SU-DHL-6 (cell line): ENCODE data around the gene MED26.

Source experiments
- H2AFZ ChIP-seq: fragments of 200-600 bp; sonication (generic); 2 replicates; pipeline ENCODE4 v1.6.1; 2014; ENCODE audit warnings: low read depth, mild to moderate bottlenecking, moderate library complexity, mixed read lengths, antibody characterized with exemption, low read length; ENCODE audit not compliant: severe bottlenecking
- H3F3A ChIP-seq: fragments of 200-600 bp; shearing (Covaris generic); 2 replicates; pipeline ENCODE4 v1.6.0; 2016; ENCODE audit warnings: antibody characterized with exemption, mild to moderate bottlenecking; ENCODE audit not compliant: insufficient read depth
- H3K27ac ChIP-seq: fragments of 200-600 bp; sonication (generic); 2 replicates; pipeline ENCODE4 v1.5.1; 2016; ENCODE audit warnings: low read depth, mild to moderate bottlenecking, low read length, moderate library complexity, mixed read lengths
- H3K27me3 ChIP-seq: fragments of 200-600 bp; sonication (generic), shearing (Covaris generic); 2 replicates; pipeline ENCODE4 v1.6.0; 2014; ENCODE audit warnings: mild to moderate bottlenecking, low read length
- H3K36me3 ChIP-seq: fragments of 200-600 bp; sonication (generic); 2 replicates; pipeline ENCODE4 v1.6.1; 2014; ENCODE audit warnings: mild to moderate bottlenecking, low read length, mixed read lengths
- H3K4me2 ChIP-seq: fragments of 300-600, 200-600 bp; shearing (Covaris generic), sonication (generic); 2 replicates; pipeline ENCODE4 v1.6.0; 2014; ENCODE audit warnings: low read length, low read depth, mild to moderate bottlenecking; ENCODE audit not compliant: poor library complexity, severe bottlenecking
- H3K4me3 ChIP-seq: fragments of 200-600 bp; sonication (generic); 2 replicates; pipeline ENCODE4 v1.5.1; 2014; ENCODE audit warnings: antibody characterized with exemption, low read length, mild to moderate bottlenecking, mixed read lengths; ENCODE audit not compliant: insufficient read depth, poor library complexity, severe bottlenecking
- H3K79me2 ChIP-seq: fragments of 200-600 bp; sonication (generic); 2 replicates; pipeline ENCODE4 v1.6.1; 2014; ENCODE audit warnings: mild to moderate bottlenecking, low read length, moderate library complexity; ENCODE audit not compliant: insufficient read depth
- H3K9ac ChIP-seq: fragments of 200-600 bp; sonication (generic); 2 replicates; pipeline ENCODE4 v1.7.0; 2014; ENCODE audit warnings: mild to moderate bottlenecking, low read length
- H3K9me2 ChIP-seq: fragments of 200-600 bp; sonication (generic); replicated peaks from 2 replicates; pipeline ENCODE4 v1.6.1; 2014; ENCODE audit warnings: low read length; ENCODE audit not compliant: insufficient read depth
- H3K9me3 ChIP-seq: fragments of 200-600 bp; sonication (generic); 2 replicates; pipeline ENCODE4 v1.6.1; 2014; ENCODE audit warnings: low read length, mixed read lengths; ENCODE audit not compliant: insufficient read depth
- H4K20me1 ChIP-seq: fragments of 200-600 bp; sonication (generic); 2 replicates; pipeline ENCODE4 v1.6.1; 2014; ENCODE audit warnings: low read depth, mild to moderate bottlenecking, antibody characterized with exemption, low read length, moderate library complexity, mixed read lengths
- EZH2phosphoT487 ChIP-seq: fragments of 200-600 bp; sonication (generic), shearing (Covaris generic); conservative IDR thresholded peaks from 2 replicates; pipeline ENCODE4 v1.6.1; 2018; ENCODE audit warnings: mild to moderate bottlenecking, antibody characterized with exemption, low read length, moderate library complexity, mixed read lengths
- TF ChIP-seq, protein P1 (sequence below): fragments of 200-600 bp; sonication (generic); IDR thresholded peaks from one replicate; pipeline ENCODE4 v1.5.1; 2017; ENCODE audit warnings: antibody characterized with exemption, mild to moderate bottlenecking, low read length, moderate library complexity; ENCODE audit not compliant: insufficient read depth, poor library complexity, severe bottlenecking

The MED26 gene

DNA sequence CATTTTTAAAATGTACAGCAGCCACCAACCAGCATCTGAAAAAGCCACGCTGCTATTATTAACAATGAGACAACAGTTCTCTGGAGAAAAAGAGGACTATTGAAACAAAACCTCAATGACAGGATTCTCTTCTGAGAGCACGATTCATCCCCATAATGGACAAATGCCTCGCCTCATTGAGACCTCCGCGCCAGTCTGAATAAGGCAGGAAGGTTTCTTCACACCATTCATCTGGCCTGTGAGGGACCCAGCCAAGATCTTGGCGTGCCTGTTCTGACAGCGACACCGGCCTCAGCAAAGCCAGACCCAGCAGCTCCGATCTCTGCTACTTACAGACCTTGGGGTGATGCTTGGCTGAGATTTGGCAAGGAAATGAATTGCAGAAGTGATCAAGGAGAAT lies 17.1 kb upstream of the MED26 start:
- no peak overlapping the region for H3K4me2 ChIP-seq
- H3K4me3 ChIP-seq, result no peak overlapping the region
- H3K27me3 ChIP-seq, result no peaks in the 10 kb centered on the region
- no peaks in the 10 kb centered on the region; the same call in 1 of the 2 replicates for H4K20me1 ChIP-seq
- no peak overlapping the region for H3K9ac ChIP-seq
- H3K9me2 ChIP-seq, result no peaks in the 10 kb centered on the region
- no peak overlapping the region for H2AFZ ChIP-seq
- no peaks in the 10 kb centered on the region for H3K9me3 ChIP-seq
- H3K79me2 ChIP-seq, result peaks cover 67% of the 10 kb centered on the region
- TF ChIP-seq EZH2phosphoT487, result no peak
- TF ChIP-seq, protein P1, sequence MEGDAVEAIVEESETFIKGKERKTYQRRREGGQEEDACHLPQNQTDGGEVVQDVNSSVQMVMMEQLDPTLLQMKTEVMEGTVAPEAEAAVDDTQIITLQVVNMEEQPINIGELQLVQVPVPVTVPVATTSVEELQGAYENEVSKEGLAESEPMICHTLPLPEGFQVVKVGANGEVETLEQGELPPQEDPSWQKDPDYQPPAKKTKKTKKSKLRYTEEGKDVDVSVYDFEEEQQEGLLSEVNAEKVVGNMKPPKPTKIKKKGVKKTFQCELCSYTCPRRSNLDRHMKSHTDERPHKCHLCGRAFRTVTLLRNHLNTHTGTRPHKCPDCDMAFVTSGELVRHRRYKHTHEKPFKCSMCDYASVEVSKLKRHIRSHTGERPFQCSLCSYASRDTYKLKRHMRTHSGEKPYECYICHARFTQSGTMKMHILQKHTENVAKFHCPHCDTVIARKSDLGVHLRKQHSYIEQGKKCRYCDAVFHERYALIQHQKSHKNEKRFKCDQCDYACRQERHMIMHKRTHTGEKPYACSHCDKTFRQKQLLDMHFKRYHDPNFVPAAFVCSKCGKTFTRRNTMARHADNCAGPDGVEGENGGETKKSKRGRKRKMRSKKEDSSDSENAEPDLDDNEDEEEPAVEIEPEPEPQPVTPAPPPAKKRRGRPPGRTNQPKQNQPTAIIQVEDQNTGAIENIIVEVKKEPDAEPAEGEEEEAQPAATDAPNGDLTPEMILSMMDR, result no peak
- 0 out of 2 replicates have a peak, but pooled peaks cover under 1% of the 10 kb centered on the region for H3F3A ChIP-seq
- H3K27ac ChIP-seq, result no peak overlapping the region
- H3K36me3 ChIP-seq, result peaks cover 21% of the 10 kb centered on the region; the same call in 1 of the 2 replicates

DNA sequence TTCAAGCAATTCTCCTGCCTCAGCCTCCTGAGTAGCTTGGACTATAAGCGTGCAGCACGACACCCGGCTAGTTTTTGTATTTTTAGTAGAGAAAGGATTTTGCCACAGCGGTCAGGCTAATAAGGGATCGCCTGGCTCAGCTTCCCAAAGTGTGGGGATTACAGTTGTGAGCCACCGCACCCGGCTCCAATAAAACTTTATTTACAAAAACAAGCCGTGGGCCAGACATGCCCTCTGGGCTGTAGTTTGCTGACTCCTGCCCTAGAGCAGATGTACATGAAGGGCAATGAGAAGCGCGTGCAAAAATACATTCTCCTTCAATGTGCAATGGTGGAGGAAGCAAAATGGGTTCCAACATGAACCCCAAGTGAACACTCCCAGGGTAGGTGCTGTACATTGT lies 13.7 kb upstream of the MED26 start:
- Histone ChIP-seq H3F3A (no peaks in the 10 kb centered on the region), H3K4me3 (no peak overlapping the region), H3K27ac (no peak overlapping the region), H3K27me3 (no peaks in the 10 kb centered on the region), H3K9ac (no peak overlapping the region), H3K9me2 (no peaks in the 10 kb centered on the region), H2AFZ (no peak overlapping the region), H4K20me1 (no peaks in the 10 kb centered on the region; the same call in 1 of the 2 replicates), H3K79me2 (peaks cover 78% of the 10 kb centered on the region), H3K9me3 (no peaks in the 10 kb centered on the region), H3K4me2 (no peak overlapping the region), H3K36me3 (peaks cover 18% of the 10 kb centered on the region; the same call in 1 of the 2 replicates)
- TF ChIP-seq, protein P1, result no peak
- no peak for TF ChIP-seq EZH2phosphoT487

DNA sequence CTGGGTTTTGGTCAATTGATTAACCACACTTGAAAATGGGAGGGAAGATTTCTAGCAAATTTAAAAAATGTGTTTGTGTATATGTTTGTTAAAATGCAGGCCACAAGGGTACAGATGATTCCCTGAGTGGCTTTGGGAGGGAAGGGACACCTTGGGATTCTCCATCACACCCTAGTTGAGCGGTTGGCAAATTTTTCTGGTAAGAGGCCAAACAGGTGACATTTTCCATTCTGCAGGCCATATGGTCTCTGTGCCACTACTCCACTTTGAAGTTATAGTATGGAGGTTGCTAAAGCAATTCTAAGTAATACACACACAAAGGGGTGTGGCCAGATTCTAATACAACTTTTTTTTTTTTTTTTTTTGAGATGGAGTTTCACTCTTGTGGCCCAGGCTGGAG lies 12.9 kb upstream of the MED26 start:
- Histone ChIP-seq H3K36me3 (peaks cover 16% of the 10 kb centered on the region; the same call in 1 of the 2 replicates), H3K27me3 (no peaks in the 10 kb centered on the region), H3K4me2 (no peak overlapping the region), H2AFZ (no peak overlapping the region), H3K27ac (no peak overlapping the region), H3K4me3 (no peak overlapping the region), H3F3A (no peaks in the 10 kb centered on the region), H4K20me1 (no peaks in the 10 kb centered on the region; the same call in 1 of the 2 replicates), H3K9me2 (no peaks in the 10 kb centered on the region), H3K79me2 (peaks cover 77% of the 10 kb centered on the region), H3K9ac (no peak overlapping the region), H3K9me3 (no peaks in the 10 kb centered on the region)
- TF ChIP-seq, protein P1, result no peak
- no peak for TF ChIP-seq EZH2phosphoT487

DNA sequence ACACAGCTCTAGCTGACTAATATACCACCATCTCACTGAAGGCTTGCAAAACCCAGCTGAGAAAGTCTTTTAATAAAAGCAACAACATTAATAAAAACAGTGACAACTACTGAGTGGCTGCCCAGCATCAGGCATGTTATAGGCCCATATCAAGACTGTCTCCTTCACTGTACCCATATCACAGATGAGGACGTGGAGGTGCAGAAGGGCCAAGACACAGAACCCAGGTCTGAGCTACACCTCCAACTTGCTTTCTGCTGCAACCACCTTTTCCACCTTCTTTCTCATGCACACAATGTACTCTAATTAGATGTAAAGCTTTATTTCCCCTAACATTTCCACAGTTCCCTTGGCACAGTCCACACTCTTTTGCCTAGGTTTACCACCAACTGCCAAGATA lies 10.7 kb upstream of the MED26 start:
- H3K27ac ChIP-seq, result no peak overlapping the region
- H3K4me3 ChIP-seq, result no peak overlapping the region
- TF ChIP-seq EZH2phosphoT487, result no peak
- TF ChIP-seq, protein P1, result no peak
- no peak overlapping the region for H3K9ac ChIP-seq
- peaks cover 64% of the 10 kb centered on the region for H3K79me2 ChIP-seq
- H3K27me3 ChIP-seq, result no peaks in the 10 kb centered on the region
- H4K20me1 ChIP-seq, result no peaks in the 10 kb centered on the region
- H3F3A ChIP-seq, result no peaks in the 10 kb centered on the region
- no peaks in the 10 kb centered on the region for H3K9me3 ChIP-seq
- H3K9me2 ChIP-seq, result no peaks in the 10 kb centered on the region
- H3K36me3 ChIP-seq, result peaks cover 7% of the 10 kb centered on the region; the same call in 1 of the 2 replicates
- H3K4me2 ChIP-seq, result no peak overlapping the region
- no peak overlapping the region for H2AFZ ChIP-seq
